Activated CD8-positive, alpha-beta memory T cell treated with anti-CD3 and anti-CD28 coated beads for 48 hours (primary cell): ENCODE data around the gene TTC23L.

ENCODE experiments used
- DNase-seq, 3 experiments: peaks; one replicate each; pipeline ENCODE4 v3.0.0-alpha.2; 2020; ENCODE audit warnings: low read depth in 2 of 3, low spot score in 2 of 3

Gene TTC23L

DNA sequence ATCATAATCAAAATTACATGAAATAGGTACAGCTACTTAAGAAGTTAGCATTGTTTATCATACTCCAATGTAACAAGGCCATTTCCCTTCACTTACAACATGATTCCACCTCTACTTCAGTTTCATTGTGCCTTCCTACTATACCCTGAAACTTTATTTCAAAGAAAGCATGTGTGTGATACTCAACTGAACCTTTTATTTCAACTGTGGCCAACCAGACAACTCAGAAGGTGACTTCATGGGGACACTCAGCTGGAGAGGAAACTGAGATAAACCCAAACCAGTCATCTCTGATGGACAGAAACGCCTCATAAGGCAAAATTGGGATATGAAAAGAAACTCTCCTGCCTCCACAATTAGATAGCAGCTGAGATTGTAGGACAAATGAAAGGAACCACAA is 5.9 kb upstream of the TTC23L start:
- DNase-seq: no peak

GRCh38 chr5:34833976-34834793 is 4.8 kb upstream of the TTC23L start:
- DNase-seq: no peak

DNA sequence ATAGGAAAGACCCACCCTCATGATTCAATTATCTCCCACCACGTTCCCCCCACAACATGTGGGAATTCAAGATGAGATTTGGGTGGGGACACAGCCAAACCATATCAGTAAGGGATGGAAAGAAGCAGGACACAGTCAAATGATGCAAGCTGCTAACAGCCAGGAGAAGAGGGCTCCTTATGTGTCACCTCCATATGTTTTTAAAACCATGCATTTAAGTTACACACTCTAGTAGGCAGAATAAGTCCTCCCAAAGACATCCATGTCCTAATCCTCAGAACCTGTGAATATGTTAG is 4.2 kb upstream of the TTC23L start:
- no peak for DNase-seq

- no peak for DNase-seq
These were observed 3.3 kb upstream of the TTC23L start for GRCh38 chr5:34835664-34836063.

- no peak for DNase-seq
These were observed 2.9 kb downstream of the TTC23L start for GRCh38 chr5:34841816-34842215.

- no peak for DNase-seq
These were observed 3.6 kb downstream of the TTC23L start for GRCh38 chr5:34842554-34842953.

- DNase-seq: no peak
These were observed 4.5 kb downstream of the TTC23L start for GRCh38 chr5:34843497-34843896.

- no peak for DNase-seq
These were observed 5.1 kb downstream of the TTC23L start for GRCh38 chr5:34844106-34844505.

GRCh38 chr5:34844999-34845398 is 6.0 kb downstream of the TTC23L start:
- DNase-seq: no peak

GRCh38 chr5:34847056-34847455 is 8.1 kb downstream of the TTC23L start:
- DNase-seq: no peak

DNA sequence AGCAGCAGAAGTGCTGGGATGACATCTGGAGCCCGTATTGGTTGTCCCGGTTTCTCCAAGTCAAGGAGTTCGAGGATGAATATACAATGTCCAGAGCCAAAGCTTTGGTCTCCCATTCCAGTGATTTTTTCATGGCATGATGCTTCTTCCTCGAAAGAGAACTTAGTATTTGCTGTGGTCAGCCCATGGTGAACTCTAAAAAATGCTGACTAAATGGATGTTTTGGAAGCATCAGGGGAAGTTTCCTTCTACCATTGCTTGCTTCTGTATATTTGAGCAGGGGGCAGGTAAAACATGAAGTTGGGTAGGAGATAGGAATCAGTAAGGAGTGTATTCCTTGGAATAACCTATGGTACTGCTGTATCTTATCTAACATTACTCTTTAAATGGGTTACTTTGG is 8.6 kb downstream of the TTC23L start:
- DNase-seq: no peak

DNA sequence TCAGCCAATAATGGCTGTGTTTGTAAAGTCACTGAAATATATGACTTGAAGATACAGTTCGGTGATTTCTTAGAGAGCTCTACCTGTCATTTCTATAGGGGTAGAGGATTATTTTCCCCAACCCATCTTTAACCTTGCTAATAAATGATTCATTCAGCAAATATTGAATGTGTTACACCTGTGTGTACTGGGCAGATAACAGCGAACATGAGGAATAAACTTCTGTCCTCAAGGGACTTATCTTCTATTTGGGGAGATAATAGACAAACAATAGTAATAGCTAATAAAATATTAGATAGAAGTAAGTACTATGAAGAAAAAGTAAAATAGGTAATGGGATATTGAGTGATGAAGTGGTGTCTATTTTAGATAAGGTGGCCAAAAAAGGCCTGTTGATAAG is 9.3 kb downstream of the TTC23L start:
- DNase-seq: no peak

GRCh38 chr5:34849253-34849652 is 10.3 kb downstream of the TTC23L start:
- no peak for DNase-seq

- no peak for DNase-seq
These were observed 15.7 kb downstream of the TTC23L start for GRCh38 chr5:34854459-34855174.

- DNase-seq: no peak
These were observed 18.2 kb downstream of the TTC23L start for GRCh38 chr5:34857161-34857560.

DNA sequence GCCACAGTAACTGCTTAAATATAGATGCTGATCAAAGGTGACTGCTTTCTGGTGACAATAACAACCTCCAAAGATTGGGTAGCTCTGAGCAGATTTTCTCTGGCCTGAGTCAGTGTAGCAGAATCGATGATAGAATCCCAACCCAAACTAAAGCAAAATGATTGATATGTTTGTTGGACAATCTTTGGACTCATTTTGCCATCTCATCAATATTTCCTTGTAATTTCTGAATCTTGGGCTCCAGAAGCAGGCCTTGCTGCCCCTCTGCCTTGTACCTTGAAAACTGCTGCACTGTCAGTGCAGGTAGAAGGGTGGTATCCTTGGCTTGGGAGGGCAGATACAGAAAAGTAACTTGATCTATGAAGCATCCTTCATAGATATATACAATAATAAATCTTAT is 18.9 kb downstream of the TTC23L start:
- no peak for DNase-seq

DNA sequence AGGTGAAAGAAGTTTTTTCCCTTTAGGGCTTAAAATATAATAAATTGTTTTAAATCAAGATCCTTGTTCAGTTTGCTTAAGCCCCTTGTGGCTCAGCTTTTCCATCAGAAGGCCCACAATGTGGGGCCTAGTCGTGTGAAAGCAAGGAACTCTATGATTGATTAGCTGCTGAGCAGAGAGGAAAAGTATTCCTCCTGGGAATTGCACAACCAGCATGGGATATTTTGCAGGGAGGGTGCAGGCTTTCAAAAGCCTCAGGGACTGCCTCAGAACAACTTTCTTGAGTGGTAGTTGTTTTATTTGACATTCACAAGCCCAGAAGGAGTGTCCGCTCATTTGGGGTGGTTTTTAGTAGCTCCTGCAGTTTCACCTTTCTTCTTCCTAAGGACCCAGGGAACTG is 19.8 kb downstream of the TTC23L start:
- DNase-seq: no peak

- no peak for DNase-seq
These were observed 20.3 kb downstream of the TTC23L start for GRCh38 chr5:34859253-34859652.

DNA sequence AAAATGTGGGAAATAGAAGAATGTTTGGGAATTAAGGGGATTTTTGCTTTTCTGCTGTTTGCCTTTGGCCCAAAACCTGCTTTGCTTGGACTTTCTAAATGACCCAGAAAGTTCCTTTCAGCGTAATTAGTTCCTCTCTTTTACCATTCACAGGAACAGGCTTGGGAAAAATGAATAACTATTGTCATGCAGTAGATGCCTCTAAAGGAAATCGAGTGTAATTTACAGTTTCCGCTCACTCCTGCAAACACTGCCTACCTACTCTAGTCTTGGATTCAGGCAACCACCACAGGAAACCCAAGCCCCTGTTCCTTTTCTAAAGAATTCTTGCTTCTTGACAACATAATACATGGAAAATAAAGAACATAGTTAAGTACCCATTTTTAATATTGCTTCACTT is 25.0 kb downstream of the TTC23L start:
- DNase-seq: no peak

DNA sequence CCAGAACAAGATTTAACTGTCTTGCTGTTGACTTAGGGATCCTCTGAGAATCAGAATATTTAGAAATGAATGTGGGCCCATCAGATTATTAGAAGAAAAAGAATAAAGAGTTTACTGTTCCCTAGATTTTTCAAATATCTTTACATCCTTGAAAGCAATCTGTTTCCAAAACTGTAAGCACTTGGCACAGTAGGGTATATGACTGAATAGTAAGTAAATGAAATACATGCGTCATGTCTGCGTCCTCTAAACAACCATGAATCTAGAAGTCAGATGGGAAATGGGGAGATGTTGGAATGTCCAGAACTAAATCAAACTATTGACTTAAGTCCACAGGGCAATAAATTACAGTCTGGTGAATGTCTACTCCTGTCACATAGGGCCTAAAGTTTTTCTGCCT is 26.1 kb downstream of the TTC23L start:
- no peak for DNase-seq

DNA sequence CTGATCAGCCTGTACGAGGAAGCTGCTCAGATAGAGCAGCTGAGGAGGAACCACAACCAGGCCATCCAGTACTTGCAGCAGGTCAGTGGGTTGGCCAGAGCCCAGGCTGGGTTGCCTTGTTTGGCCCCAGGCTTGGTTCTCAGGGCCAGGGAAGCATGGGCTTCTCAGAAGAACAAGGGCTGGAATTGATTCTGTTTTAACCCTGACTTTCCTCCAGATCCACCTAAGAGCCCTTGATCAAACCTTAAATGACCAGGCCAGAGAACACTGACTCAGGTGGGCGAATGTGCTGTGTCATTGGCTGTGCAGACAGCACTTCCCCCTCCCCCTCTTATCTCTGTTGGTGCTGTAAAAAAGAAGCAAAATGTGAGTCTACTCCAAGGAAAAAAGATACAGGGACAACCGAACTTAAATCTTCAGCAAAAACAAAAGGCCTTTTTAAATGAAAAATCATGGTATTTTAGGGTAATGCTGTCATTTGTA is 28.1 kb downstream of the TTC23L start:
- no peak for DNase-seq

DNA sequence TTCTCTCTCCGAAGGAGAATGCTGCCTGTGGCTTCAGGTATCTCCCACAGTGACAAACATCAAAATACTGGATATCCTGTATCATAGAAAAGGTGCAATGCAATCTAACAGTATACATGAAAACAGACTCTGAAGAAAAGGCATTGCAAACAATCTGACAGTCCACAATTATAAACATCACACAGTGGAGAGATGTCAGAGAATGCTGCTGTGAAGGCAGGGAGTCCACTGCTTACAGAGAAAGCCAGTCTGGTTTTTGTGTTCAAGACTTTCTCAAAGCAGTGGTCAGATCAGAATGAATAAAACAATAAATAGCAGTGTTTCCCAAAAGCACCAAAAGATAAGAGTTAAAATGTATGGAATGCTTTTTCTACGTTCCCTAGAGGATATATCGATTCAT is 28.7 kb downstream of the TTC23L start:
- DNase-seq: no peak

DNA sequence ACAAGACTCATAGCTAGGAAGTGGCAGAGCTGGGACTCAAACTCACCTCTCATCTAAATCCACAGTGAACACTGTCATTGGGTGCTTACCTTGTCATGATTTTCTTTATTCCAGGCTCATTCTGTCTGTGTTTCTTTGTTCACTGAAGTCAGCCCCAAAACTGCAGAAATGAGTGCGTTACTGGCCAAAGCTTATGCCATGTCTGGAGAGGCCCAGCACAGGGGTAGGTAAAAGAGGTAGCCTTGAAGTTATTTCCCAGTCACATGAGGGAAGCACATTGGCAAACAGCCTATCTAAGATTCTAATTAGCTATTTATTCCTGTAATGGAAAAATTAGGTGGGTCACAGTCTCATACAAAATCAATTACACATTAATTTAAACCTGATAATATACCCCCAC is 29.8 kb downstream of the TTC23L start:
- no peak for DNase-seq
